Stimulated activated CD8-positive, alpha-beta memory T cell treated with anti-CD3 and anti-CD28 coated beads, Interleukin-12 subunit alpha, Interleukin-12 subunit beta, amount 100 ng/mL, for 24 hours (primary cell): ENCODE results near the gene MAP3K9.
"Not testable (repeated sequence)": the region's sequence is repeated elsewhere in the genome, so short reads cannot be mapped to it uniquely, and the experiment has no call there.

Source experiments
- DNase-seq: peaks from one replicate; pipeline ENCODE4 v3.0.0-alpha.2; 2020; ENCODE audit errors: extremely low read depth

The MAP3K9 gene

GRCh38 chr14:70809225-70810219 lies at the start of gene MAP3K9:
Gene MAP3K9 (minus strand): TSS chr14:70809513. CDS start chr14:70809171, 342 bp downstream.
- DNase-seq, result peak; percentile 81

GRCh38 chr14:70858641-70859040 lies 49.3 kb upstream of the MAP3K9 start:
- no peak for DNase-seq

GRCh38 chr14:70857496-70857890 lies 48.2 kb upstream of the MAP3K9 start:
- DNase-seq, result no peak

GRCh38 chr14:70856851-70857495 lies 47.7 kb upstream of the MAP3K9 start:
- DNase-seq, result no peak

- no peak for DNase-seq
These were observed 46.2 kb upstream of the MAP3K9 start for GRCh38 chr14:70855486-70855885.

GRCh38 chr14:70853658-70854057 lies 44.3 kb upstream of the MAP3K9 start:
- not testable (repeated sequence) for DNase-seq

GRCh38 chr14:70847406-70848090 lies 38.2 kb upstream of the MAP3K9 start:
- DNase-seq, result no peak

- no peak for DNase-seq
These were observed 36.3 kb upstream of the MAP3K9 start for GRCh38 chr14:70845601-70846000.

GRCh38 chr14:70842851-70843462 lies 33.6 kb upstream of the MAP3K9 start:
- no peak for DNase-seq

- no peak for DNase-seq
These were observed 28.8 kb upstream of the MAP3K9 start for GRCh38 chr14:70838076-70838475.

- DNase-seq, result no peak
These were observed 27.6 kb upstream of the MAP3K9 start for GRCh38 chr14:70836946-70837345.

GRCh38 chr14:70833884-70834283 lies 24.6 kb upstream of the MAP3K9 start:
- no peak for DNase-seq

GRCh38 chr14:70832561-70833305 lies 23.4 kb upstream of the MAP3K9 start:
- no peak for DNase-seq

GRCh38 chr14:70830998-70831781 lies 21.9 kb upstream of the MAP3K9 start:
- DNase-seq, result no peak

GRCh38 chr14:70828188-70828587 lies 18.9 kb upstream of the MAP3K9 start:
- no peak for DNase-seq

- no peak for DNase-seq
These were observed 18.4 kb upstream of the MAP3K9 start for GRCh38 chr14:70827752-70828151.

GRCh38 chr14:70827347-70827746 lies 18.0 kb upstream of the MAP3K9 start:
- DNase-seq, result no peak

- DNase-seq, result no peak
These were observed 14.0 kb upstream of the MAP3K9 start for GRCh38 chr14:70823281-70823680.

GRCh38 chr14:70822530-70823185 lies 13.3 kb upstream of the MAP3K9 start:
- no peak for DNase-seq
